ENCODE data around the gene IGSF22. TPM values are rescaled to one million over a fixed set of nuclear protein-coding genes. Genes with fewer than 3 reads are reported as not detected.

The IGSF22 gene
- total RNA-seq, 1 donor from 2014 or later = 0.06 TPM

GRCh38 chr11:18707811-18708340 lies 18.1 kb downstream of the IGSF22 start:
- no peak for DNase-seq (ENCODE audit: low read depth)
- no peak overlapping the region for H3K4me3 ChIP-seq (ENCODE audit: low read depth, low read length)
- TF ChIP-seq CTCF (conservative IDR thresholded peaks at IDR 0.05; ENCODE audit: low read depth, low read length) = no peak

GRCh38 chr11:18706330-18707243 lies 19.4 kb downstream of the IGSF22 start:
- peak overlapping the region; percentile 70 for H3K4me3 ChIP-seq (ENCODE audit: low read depth, low read length)
- DNase-seq (ENCODE audit: low read depth) = no peak
- TF ChIP-seq CTCF (conservative IDR thresholded peaks at IDR 0.05; ENCODE audit: low read depth, low read length) = no peak

- peak overlapping the region; percentile 70 for H3K4me3 ChIP-seq (ENCODE audit: low read depth, low read length)
- TF ChIP-seq CTCF (conservative IDR thresholded peaks at IDR 0.05; ENCODE audit: low read depth, low read length) = no peak
- no peak for DNase-seq (ENCODE audit: low read depth)
Observed at GRCh38 chr11:18705651-18706281, 20.2 kb downstream of the IGSF22 start.

GRCh38 chr11:18704698-18705097 lies 21.3 kb downstream of the IGSF22 start:
- TF ChIP-seq CTCF (conservative IDR thresholded peaks at IDR 0.05; ENCODE audit: low read depth, low read length) = no peak
- DNase-seq (ENCODE audit: low read depth) = no peak
- H3K4me3 ChIP-seq (ENCODE audit: low read depth, low read length) = no peak overlapping the region

GRCh38 chr11:18704045-18704645 lies 21.8 kb downstream of the IGSF22 start:
- H3K4me3 ChIP-seq (ENCODE audit: low read depth, low read length) = no peak overlapping the region
- no peak for DNase-seq (ENCODE audit: low read depth)
- TF ChIP-seq CTCF (conservative IDR thresholded peaks at IDR 0.05; ENCODE audit: low read depth, low read length) = no peak

- no peak for TF ChIP-seq CTCF (conservative IDR thresholded peaks at IDR 0.05; ENCODE audit: low read depth, low read length)
- no peak overlapping the region for H3K4me3 ChIP-seq (ENCODE audit: low read depth, low read length)
- DNase-seq (ENCODE audit: low read depth) = no peak
Observed at GRCh38 chr11:18703001-18703763, 22.8 kb downstream of the IGSF22 start.

Measured in epithelial cell of proximal tubule (primary cell).